H1 (cell line): Measurements from ENCODE around the gene STYK1. TPM values are rescaled to one million over a fixed set of nuclear protein-coding genes. Genes with fewer than 3 reads are reported as not detected.

ENCODE experiments used
- BRCA1 ChIP-seq: IDR thresholded peaks from 2 replicates; pipeline ENCODE4 v1.6.1; 2012; ENCODE audit warnings: low read depth, low read length, improper control_type of control experiment
- CBX5 ChIP-seq: fragments of 300-800, 300-1000 bp; sonication (generic); IDR thresholded peaks from 2 replicates; pipeline ENCODE4 v1.7.1; 2016; ENCODE audit warnings: antibody characterized with exemption, low read length, low read depth
- KDM4A ChIP-seq: IDR thresholded peaks from one replicate; pipeline ENCODE4 v1.7.1; 2012; ENCODE audit warnings: low read depth, mild to moderate bottlenecking, moderate library complexity, low read length, inconsistent platforms; ENCODE audit not compliant: severe bottlenecking
- RFX5 ChIP-seq: IDR thresholded peaks from 2 replicates; pipeline ENCODE4 v1.6.1; 2011; ENCODE audit warnings: low read depth, low read length, improper control_type of control experiment, borderline replicate concordance
- SUZ12 ChIP-seq: fragments of 200-600 bp; sonication (generic); IDR thresholded peaks from 2 replicates; pipeline ENCODE4 v1.6.1; 2012; ENCODE audit warnings: mild to moderate bottlenecking, inconsistent platforms, low read length, moderate library complexity, mixed read lengths
- polyA plus RNA-seq, 7 experiments: library from polyadenylated mRNA; depleted of rRNA in 3 of 7; stranded (reverse) in 5 of 7; unstranded in 2 of 7; fragments of >200 nt in 5 of 7; fragments of 200-250 nt in 2 of 7; gene quantifications; 1 replicate in 5 of 7; 2 replicates in 1 of 7; 4 replicates in 1 of 7; pipeline versions ENCODE4 v1.2.1 to v1.2.3, GENCODE V29; 2011 to 2013; ENCODE audit warnings: missing spikeins in 2 of 7, mixed read lengths in 2 of 7
- total RNA-seq: library from RNA; stranded (reverse); fragmentation: NEBNext Ultra II Directional; extraction: Animal tissue kit (Norgen Biotek cat#: 25700); gene quantifications from 2 replicates; pipeline ENCODE4 v1.2.1, GENCODE V29; 2021
- TF ChIP-seq, protein P1 (sequence below): IDR thresholded peaks from 2 replicates; pipeline ENCODE4 v1.6.1; 2011; ENCODE audit warnings: low read depth, mild to moderate bottlenecking, low read length; ENCODE audit not compliant: insufficient read depth
- TF ChIP-seq, protein P2 (sequence below), 3 experiments: IDR thresholded peaks; 1 replicate in 2 of 3; 2 replicates in 1 of 3; pipeline versions ENCODE4 v1.5.1 to v1.6.1; 2011; ENCODE audit warnings: low read length in 3 of 3, mild to moderate bottlenecking in 3 of 3, inconsistent platforms in 2 of 3, low read depth in 1 of 3, moderate library complexity in 1 of 3; ENCODE audit not compliant: insufficient read depth in 1 of 3; ENCODE audit errors: control extremely low read depth in 1 of 3

Gene STYK1
- total and polyA plus RNA-seq, 2 of the 8 experiments (the other 6 are each of a cell fraction or from before 2014, with no cell fraction given): 0.38 to 1.1 TPM

DNA sequence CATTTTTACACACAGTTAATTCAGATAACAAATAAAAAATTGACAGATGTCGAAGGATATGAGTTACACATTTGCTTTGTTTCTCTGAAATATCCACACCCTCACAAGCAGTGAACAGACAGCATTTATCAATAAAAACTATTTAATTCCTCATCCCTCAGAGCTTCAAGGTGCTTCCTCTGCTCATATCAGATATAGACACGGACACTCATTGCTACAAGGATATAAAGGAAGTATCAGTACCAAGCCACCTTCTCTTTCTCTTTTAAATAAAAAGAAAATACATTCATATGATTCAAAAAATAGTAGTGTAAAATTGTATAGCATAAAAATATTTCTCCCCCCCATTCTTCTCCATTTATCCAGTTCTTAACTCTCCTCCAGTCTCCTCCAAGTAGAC is 38.5 kb downstream of the STYK1 start (continued):
- TF ChIP-seq BRCA1 (no peak), RFX5 (no peak), CBX5 (no peak), SUZ12 (no peak), KDM4A (no peak)
- TF ChIP-seq, protein P1, sequence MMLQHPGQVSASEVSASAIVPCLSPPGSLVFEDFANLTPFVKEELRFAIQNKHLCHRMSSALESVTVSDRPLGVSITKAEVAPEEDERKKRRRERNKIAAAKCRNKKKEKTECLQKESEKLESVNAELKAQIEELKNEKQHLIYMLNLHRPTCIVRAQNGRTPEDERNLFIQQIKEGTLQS: no peak
- TF ChIP-seq, protein P2, sequence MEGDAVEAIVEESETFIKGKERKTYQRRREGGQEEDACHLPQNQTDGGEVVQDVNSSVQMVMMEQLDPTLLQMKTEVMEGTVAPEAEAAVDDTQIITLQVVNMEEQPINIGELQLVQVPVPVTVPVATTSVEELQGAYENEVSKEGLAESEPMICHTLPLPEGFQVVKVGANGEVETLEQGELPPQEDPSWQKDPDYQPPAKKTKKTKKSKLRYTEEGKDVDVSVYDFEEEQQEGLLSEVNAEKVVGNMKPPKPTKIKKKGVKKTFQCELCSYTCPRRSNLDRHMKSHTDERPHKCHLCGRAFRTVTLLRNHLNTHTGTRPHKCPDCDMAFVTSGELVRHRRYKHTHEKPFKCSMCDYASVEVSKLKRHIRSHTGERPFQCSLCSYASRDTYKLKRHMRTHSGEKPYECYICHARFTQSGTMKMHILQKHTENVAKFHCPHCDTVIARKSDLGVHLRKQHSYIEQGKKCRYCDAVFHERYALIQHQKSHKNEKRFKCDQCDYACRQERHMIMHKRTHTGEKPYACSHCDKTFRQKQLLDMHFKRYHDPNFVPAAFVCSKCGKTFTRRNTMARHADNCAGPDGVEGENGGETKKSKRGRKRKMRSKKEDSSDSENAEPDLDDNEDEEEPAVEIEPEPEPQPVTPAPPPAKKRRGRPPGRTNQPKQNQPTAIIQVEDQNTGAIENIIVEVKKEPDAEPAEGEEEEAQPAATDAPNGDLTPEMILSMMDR (IDR thresholded peaks at IDR 0.05; ENCODE audit: control extremely low read depth in 1 of 3, insufficient read depth in 1 of 3, low read depth in 1 of 3, low read length in 3 of 3): no peak
